Neural cell (in vitro differentiated cells): ENCODE measurements around the gene WDR7. TPM values are rescaled to one million over a fixed set of nuclear protein-coding genes. Genes with fewer than 3 reads are reported as not detected.

ENCODE experiments used
- H2AFZ ChIP-seq: fragments of 200-600, 300-800 bp; sonication (generic), shearing (Covaris generic); 2 replicates; pipeline ENCODE4 v1.6.0; 2014; ENCODE audit warnings: low read depth, mild to moderate bottlenecking, antibody characterized with exemption, low read length, moderate library complexity
- H3F3A ChIP-seq: fragments of 200-600 bp; shearing (Covaris generic); 2 replicates; pipeline ENCODE4 v1.6.1; 2016; ENCODE audit warnings: mild to moderate bottlenecking, moderate library complexity, mixed read lengths, antibody characterized with exemption, low read length; ENCODE audit not compliant: insufficient read depth, poor library complexity, severe bottlenecking
- H3K27ac ChIP-seq: fragments of 200-600, 300-800 bp; sonication (generic), shearing (Covaris generic); 2 replicates; pipeline ENCODE4 v1.5.1; 2014; ENCODE audit warnings: mild to moderate bottlenecking, low read length, moderate library complexity
- H3K27me3 ChIP-seq: fragments of 300-800, 200-600 bp; sonication (generic), shearing (Covaris generic); 2 replicates; pipeline ENCODE4 v1.6.0; 2014; ENCODE audit warnings: mild to moderate bottlenecking, low read depth, low read length, moderate library complexity; ENCODE audit not compliant: insufficient read depth
- H3K36me3 ChIP-seq: fragments of 300-800, 200-600 bp; sonication (generic), shearing (Covaris generic); 2 replicates; pipeline ENCODE4 v1.5.1; 2014; ENCODE audit warnings: mild to moderate bottlenecking, antibody characterized with exemption, low read length, moderate library complexity; ENCODE audit not compliant: insufficient read depth
- H3K4me2 ChIP-seq: fragments of 300-800, 200-600 bp; sonication (generic), shearing (Covaris generic); 2 replicates; pipeline ENCODE4 v1.6.0; 2014; ENCODE audit warnings: mild to moderate bottlenecking, low read length
- H3K4me3 ChIP-seq: fragments of 300-800, 200-600 bp; sonication (generic), shearing (Covaris generic); 2 replicates; pipeline ENCODE4 v1.5.1; 2014; ENCODE audit warnings: mild to moderate bottlenecking, low read length, moderate library complexity
- H3K79me2 ChIP-seq: fragments of 200-600 bp; shearing (Covaris generic); replicated peaks from 2 replicates; pipeline ENCODE4 v1.6.0; 2014; ENCODE audit warnings: mild to moderate bottlenecking, low read length, moderate library complexity; ENCODE audit not compliant: insufficient read depth
- H3K9ac ChIP-seq: fragments of 300-800, 200-600 bp; sonication (generic), shearing (Covaris generic); 2 replicates; pipeline ENCODE4 v1.6.1; 2016; ENCODE audit warnings: mild to moderate bottlenecking, low read length, mixed read lengths
- H3K9me2 ChIP-seq: fragments of 200-600 bp; shearing (Covaris generic); 2 replicates; pipeline ENCODE4 v1.6.1; 2016; ENCODE audit warnings: mild to moderate bottlenecking, low read length, mixed read lengths; ENCODE audit not compliant: insufficient read depth
- H3K9me3 ChIP-seq: fragments of 200-600, 300-800 bp; sonication (generic), shearing (Covaris generic); 2 replicates; pipeline ENCODE4 v1.6.1; 2016; ENCODE audit warnings: mild to moderate bottlenecking, mixed run types, low read length, moderate library complexity, mixed read lengths
- H4K20me1 ChIP-seq: fragments of 200-600 bp; shearing (Covaris generic); 2 replicates; pipeline ENCODE4 v1.6.1; 2016; ENCODE audit warnings: mild to moderate bottlenecking, mixed run types; ENCODE audit not compliant: insufficient read depth
- EP300 ChIP-seq: fragments of 450-650 bp; conservative IDR thresholded peaks from 2 replicates; pipeline ENCODE4 v1.6.1; 2014; ENCODE audit warnings: antibody characterized with exemption, mild to moderate bottlenecking, moderate library complexity; ENCODE audit not compliant: poor library complexity, severe bottlenecking
- EZH2 ChIP-seq: fragments of 200-600, 300-800 bp; shearing (Covaris generic), sonication (generic); IDR thresholded peaks from 2 replicates; pipeline ENCODE4 v1.6.1; 2014; ENCODE audit warnings: antibody characterized with exemption, low read length, borderline replicate concordance, mild to moderate bottlenecking; ENCODE audit not compliant: insufficient read depth, poor library complexity, severe bottlenecking
- MXI1 ChIP-seq: fragments of 450-650 bp; conservative IDR thresholded peaks from 2 replicates; pipeline ENCODE4 v1.6.1; 2014; ENCODE audit warnings: antibody characterized with exemption, mild to moderate bottlenecking; ENCODE audit not compliant: poor library complexity, severe bottlenecking
- POLR2AphosphoS5 ChIP-seq: IDR thresholded peaks from 2 replicates; pipeline ENCODE4 v1.6.1; 2012
- RAD21 ChIP-seq: fragments of 450-650 bp; conservative IDR thresholded peaks from 2 replicates; pipeline ENCODE4 v1.6.1; 2014; ENCODE audit warnings: antibody characterized with exemption, mild to moderate bottlenecking, moderate library complexity
- SMC3 ChIP-seq: fragments of 450-650 bp; conservative IDR thresholded peaks from 2 replicates; pipeline ENCODE4 v1.6.1; 2014; ENCODE audit warnings: antibody characterized with exemption, mild to moderate bottlenecking, moderate library complexity; ENCODE audit not compliant: poor library complexity
- TAF1 ChIP-seq: IDR thresholded peaks from 2 replicates; pipeline ENCODE4 v1.6.1; 2012; ENCODE audit warnings: low read depth
- polyA plus RNA-seq: library from polyadenylated mRNA; depleted of rRNA; stranded (reverse); fragments of >200 nt; gene quantifications from 2 replicates; pipeline ENCODE4 v1.2.3, GENCODE V29; 2014
- TF ChIP-seq, protein P1 (sequence below): IDR thresholded peaks from 2 replicates; pipeline ENCODE4 v1.6.1; 2012; ENCODE audit warnings: borderline replicate concordance
- TF ChIP-seq, protein P2 (sequence below): fragments of 450-650 bp; IDR thresholded peaks from 2 replicates; pipeline ENCODE4 v1.5.1; 2014; ENCODE audit warnings: antibody characterized with exemption, mild to moderate bottlenecking, moderate library complexity; ENCODE audit not compliant: poor library complexity, severe bottlenecking

Gene WDR7
- polyA plus RNA-seq, 1 donor from 2014 or later, result 15.1 TPM

DNA sequence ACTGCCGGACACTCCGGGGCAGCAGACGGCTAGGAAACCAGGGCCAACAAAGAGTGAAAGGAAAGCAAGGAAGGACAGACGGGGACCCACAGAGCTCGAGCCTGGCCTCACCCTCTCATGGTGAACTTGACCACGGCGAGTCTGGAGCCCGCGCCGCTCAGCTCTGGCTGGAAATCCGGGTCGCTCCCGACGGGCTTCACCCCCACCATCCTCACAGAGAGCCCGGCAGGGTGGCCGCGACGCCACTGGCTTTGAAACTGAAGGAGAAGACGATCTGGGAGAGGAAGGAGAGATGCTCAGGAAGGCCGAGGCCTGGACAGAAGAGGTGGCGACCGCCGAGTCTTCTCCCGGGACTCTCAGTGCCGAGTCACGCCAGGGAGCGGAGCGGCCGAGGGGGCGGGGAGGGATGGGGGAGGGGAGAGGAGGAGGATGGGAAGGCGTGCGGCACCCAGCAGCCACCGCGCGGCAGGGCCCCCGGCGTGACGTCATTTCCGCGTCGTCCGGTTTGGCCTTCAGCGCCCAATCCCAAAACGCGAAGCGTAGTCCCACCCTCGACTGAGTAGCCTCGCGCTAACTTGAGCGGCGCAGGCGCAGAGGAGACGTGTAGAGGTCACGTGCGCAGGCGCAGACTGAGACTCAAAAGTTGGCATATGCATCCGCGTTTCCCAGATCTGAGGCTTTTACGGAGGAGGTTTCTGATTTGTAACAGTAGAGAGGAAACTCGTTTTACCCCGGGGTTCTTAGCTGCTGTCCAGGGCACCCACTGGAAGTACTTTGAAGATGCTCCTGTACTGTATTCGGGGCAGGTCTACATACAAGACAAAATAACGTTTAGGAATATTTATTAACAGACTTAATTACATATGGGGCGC is 12.7 kb upstream of the WDR7 start, which contains the start of gene TXNL1:
TXNL1 (minus strand) TSS at position 361 of the 872 bp plus-strand sequence; CDS start at position 209, 152 bp downstream.
- Histone ChIP-seq H2AFZ (peak within 1 kb of the TSS; percentile 96), H3F3A (peaks cover 4% of the 10 kb centered on the region), H3K79me2 (peaks cover 44% of the 10 kb centered on the region), H3K36me3 (no peaks in the 10 kb centered on the region), H3K4me3 (peak within 1 kb of the TSS; percentile 99), H3K27me3 (no peaks in the 10 kb centered on the region), H3K9me2 (no peaks in the 10 kb centered on the region), H3K27ac (peak within 1 kb of the TSS; percentile 96), H4K20me1 (no peaks in the 10 kb centered on the region), H3K9me3 (no peaks in the 10 kb centered on the region), H3K4me2 (peak within 1 kb of the TSS; percentile 85), H3K9ac (peak within 1 kb of the TSS; percentile 97)
- TF ChIP-seq SMC3 (no peak), TAF1 (peak; percentile 78), EP300 (peak; percentile 59), EZH2 (no peak), RAD21 (no peak), MXI1 (peak; percentile 61), POLR2AphosphoS5 (peak; percentile 85)
- TF ChIP-seq, protein P1, sequence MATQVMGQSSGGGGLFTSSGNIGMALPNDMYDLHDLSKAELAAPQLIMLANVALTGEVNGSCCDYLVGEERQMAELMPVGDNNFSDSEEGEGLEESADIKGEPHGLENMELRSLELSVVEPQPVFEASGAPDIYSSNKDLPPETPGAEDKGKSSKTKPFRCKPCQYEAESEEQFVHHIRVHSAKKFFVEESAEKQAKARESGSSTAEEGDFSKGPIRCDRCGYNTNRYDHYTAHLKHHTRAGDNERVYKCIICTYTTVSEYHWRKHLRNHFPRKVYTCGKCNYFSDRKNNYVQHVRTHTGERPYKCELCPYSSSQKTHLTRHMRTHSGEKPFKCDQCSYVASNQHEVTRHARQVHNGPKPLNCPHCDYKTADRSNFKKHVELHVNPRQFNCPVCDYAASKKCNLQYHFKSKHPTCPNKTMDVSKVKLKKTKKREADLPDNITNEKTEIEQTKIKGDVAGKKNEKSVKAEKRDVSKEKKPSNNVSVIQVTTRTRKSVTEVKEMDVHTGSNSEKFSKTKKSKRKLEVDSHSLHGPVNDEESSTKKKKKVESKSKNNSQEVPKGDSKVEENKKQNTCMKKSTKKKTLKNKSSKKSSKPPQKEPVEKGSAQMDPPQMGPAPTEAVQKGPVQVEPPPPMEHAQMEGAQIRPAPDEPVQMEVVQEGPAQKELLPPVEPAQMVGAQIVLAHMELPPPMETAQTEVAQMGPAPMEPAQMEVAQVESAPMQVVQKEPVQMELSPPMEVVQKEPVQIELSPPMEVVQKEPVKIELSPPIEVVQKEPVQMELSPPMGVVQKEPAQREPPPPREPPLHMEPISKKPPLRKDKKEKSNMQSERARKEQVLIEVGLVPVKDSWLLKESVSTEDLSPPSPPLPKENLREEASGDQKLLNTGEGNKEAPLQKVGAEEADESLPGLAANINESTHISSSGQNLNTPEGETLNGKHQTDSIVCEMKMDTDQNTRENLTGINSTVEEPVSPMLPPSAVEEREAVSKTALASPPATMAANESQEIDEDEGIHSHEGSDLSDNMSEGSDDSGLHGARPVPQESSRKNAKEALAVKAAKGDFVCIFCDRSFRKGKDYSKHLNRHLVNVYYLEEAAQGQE, result peak; percentile 88
- TF ChIP-seq, protein P2, sequence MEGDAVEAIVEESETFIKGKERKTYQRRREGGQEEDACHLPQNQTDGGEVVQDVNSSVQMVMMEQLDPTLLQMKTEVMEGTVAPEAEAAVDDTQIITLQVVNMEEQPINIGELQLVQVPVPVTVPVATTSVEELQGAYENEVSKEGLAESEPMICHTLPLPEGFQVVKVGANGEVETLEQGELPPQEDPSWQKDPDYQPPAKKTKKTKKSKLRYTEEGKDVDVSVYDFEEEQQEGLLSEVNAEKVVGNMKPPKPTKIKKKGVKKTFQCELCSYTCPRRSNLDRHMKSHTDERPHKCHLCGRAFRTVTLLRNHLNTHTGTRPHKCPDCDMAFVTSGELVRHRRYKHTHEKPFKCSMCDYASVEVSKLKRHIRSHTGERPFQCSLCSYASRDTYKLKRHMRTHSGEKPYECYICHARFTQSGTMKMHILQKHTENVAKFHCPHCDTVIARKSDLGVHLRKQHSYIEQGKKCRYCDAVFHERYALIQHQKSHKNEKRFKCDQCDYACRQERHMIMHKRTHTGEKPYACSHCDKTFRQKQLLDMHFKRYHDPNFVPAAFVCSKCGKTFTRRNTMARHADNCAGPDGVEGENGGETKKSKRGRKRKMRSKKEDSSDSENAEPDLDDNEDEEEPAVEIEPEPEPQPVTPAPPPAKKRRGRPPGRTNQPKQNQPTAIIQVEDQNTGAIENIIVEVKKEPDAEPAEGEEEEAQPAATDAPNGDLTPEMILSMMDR, result no peak

DNA sequence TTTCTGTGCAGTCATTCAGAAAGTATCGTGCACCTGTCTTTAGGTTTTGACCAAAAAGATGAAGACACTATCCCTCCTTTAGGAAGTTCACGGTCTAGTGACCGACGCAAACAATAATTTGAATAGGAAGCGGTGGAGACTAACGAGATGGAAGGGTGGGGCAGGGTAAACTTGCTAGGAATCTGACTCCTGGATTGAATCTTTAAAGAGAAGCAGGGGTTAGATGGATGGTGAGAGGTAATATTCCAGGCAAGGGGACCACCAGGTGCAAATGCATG is 12.1 kb upstream of the WDR7 start:
- Histone ChIP-seq H2AFZ (peak overlapping the region; percentile 96), H3K79me2 (peaks cover 40% of the 10 kb centered on the region), H3K9me3 (no peaks in the 10 kb centered on the region), H3K9ac (peak overlapping the region; percentile 65), H3F3A (peaks cover 4% of the 10 kb centered on the region), H3K27ac (peak overlapping the region; percentile 84), H3K27me3 (no peaks in the 10 kb centered on the region), H3K4me3 (peak overlapping the region; percentile 99), H3K36me3 (no peaks in the 10 kb centered on the region), H3K4me2 (peak overlapping the region; percentile 85), H3K9me2 (no peaks in the 10 kb centered on the region), H4K20me1 (no peaks in the 10 kb centered on the region)
- TF ChIP-seq TAF1 (no peak), EP300 (no peak)
